ENCODE results near the gene COL23A1.

COL23A1 gene

DNA sequence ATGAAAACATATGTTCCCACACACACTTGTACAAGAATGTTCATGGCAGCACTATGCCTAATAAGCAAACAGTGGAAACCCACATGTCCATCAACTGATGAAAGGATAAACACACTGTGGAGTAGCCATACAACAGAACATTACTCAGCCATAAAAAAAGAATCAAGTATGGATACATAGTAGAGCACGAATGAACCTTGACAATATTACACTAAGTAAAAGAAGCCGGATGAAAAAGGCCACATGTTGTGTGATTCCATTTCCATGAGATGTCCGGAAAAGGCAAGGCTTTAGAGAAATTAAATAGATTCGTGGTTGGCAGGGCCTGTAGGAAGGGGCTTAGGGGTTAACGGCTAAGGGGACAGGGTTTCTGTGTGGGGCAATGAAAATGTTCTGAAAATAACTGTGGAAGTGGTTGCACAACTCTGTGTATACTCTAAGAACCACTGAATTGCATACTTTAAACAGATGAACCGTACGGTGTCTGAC is 51.4 kb downstream of the COL23A1 start:
- in situ Hi-C loops (cut with MboI; ENCODE audit: low pct_unique_long_range_greater_than_20kb, low sequenced_read_pairs) = no loop called here
- no peak for DNase-seq

DNA sequence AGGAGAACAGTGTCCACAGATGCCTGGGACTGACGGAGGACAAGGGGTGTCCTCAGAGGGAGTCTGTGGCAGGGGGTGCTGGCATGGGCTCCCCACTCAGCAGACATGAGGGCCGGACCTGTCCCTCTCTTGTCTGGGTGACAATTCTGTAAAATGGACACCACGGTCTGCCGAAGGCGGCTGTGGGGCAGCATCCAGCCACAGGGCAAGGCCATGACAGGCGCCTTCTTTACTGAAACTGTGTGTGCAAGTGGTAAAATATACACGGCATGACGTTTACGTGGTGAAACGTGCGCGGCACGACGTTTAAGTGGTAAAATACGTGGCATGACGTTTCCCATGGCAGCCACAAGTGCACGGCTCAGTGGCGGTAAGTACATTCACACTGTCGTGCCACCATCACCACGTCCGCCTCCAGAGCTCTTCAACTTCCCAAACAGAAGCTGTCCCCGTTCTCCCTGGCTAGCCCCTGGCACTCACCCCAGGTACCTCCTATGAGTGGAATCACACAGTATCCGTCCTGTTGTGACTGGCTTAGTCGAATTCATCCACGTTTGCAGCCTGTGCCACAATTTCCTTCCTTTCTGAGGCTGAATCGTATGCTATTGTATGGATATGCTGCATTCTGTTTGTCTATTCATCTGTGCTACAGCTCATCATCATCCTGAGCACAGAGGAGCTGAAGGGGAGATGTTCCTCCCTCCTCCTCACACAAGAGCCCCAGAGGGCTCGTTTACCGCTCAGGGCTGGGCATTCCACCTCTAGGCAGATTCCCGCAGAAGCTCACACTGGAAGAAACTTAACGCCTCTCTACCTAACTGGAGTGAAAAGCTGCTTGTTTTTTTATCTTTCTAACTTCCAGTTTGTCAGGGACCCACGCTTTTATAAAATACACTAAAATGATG is 52.5 kb downstream of the COL23A1 start:
- DNase-seq = no peak
- in situ Hi-C loops (cut with MboI; ENCODE audit: low pct_unique_long_range_greater_than_20kb, low sequenced_read_pairs) = no loop called here

DNA sequence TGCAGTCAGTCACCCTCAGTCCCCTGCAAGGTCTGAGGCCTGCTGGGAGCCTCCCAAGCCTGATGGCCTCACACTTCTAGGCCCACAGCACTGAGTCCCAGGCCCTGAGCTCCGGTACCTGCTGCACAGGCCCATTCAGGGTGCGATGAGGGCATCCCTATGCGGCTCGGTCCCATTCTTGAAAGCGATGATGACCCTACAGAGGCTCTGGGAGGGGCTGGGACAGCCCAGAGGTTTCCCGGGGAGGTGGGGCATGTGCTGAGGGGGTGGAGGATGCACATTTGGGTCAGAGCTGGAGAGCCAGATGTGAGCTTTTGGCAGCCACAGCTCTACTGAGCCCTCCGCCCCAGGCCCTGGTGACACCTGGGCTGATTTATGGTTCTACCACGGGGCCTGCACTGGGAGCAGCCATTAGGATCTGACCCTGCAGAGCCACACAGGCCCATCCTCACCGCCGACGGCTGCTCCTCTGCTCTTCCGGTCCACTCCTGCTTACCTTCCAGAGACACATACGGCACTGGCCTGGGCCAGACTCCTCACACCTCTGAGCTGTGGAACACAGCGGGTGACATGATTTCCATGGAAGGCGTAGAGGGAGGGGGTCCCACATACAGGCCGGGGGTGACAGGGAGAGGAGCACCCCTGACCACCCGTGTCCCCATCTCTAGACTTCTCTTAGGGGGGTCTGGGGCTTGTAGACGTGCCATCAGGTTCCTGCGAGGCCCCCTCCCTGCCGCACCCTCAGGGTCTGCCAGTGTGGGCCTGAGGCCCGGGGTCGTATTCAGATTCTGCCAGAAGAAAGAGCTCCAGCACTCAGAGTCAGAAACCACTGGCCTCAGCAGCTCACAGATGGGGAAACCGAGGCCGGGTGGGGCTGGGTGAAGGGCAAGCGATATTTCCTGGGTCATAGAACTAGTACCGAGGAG is 53.4 kb downstream of the COL23A1 start:
- DNase-seq = no peak
- in situ Hi-C loops (cut with MboI; ENCODE audit: low pct_unique_long_range_greater_than_20kb, low sequenced_read_pairs) = no loop called here

- no peak for DNase-seq
- in situ Hi-C loops (cut with MboI; ENCODE audit: low pct_unique_long_range_greater_than_20kb, low sequenced_read_pairs) = no loop called here
These were observed 54.7 kb downstream of the COL23A1 start for GRCh38 chr5:178535299-178536175.

GRCh38 chr5:178533136-178533535 is 57.1 kb downstream of the COL23A1 start:
- no peak for DNase-seq
- in situ Hi-C loops (cut with MboI; ENCODE audit: low pct_unique_long_range_greater_than_20kb, low sequenced_read_pairs) = no loop called here

DNA sequence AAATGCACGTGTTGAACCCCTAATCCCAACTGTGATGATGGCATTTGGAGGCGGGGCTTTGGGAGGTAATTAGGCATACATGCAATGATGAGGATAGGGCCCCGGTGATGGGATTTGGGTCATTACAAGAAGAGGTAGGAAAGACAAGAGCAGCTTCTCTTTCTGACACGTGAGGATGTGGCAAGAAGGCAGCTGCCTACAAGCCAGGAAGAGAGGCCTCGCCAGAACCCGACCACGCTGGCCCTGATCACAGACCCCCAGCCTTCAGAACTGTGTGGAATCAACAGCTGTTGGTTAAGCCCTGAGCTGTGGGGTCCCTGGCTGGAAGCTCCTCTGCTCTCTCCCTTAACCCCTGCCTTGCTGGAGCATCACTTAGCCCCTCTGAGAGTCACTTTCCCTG is 57.5 kb downstream of the COL23A1 start:
- no peak for DNase-seq
- in situ Hi-C loops (cut with MboI; ENCODE audit: low pct_unique_long_range_greater_than_20kb, low sequenced_read_pairs) = no loop called here

- in situ Hi-C loops (cut with MboI; ENCODE audit: low pct_unique_long_range_greater_than_20kb, low sequenced_read_pairs) = no loop called here
- no peak for DNase-seq
These were observed 58.0 kb downstream of the COL23A1 start for GRCh38 chr5:178532236-178532635.

DNA sequence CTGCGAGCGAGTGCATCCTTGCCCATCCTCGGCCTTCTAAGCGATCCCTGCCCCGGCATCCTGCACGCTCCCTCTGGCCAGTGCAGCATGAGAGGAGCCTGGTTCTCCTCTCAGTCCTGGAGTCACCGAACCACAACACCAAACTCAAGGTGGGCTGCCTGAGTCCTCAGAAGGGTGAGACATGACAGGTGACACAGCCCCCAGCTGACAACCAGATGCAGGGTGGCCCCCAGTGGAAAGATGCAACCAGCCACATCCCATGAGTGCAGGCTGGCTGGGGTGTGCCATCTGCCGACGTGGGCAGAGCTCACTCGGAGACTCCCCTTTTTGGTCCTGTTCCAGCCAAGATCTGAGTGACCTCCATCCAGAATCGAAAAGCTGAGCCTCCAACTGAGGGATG is 58.4 kb downstream of the COL23A1 start:
- in situ Hi-C loops (cut with MboI; ENCODE audit: low pct_unique_long_range_greater_than_20kb, low sequenced_read_pairs) = no loop called here

DNA sequence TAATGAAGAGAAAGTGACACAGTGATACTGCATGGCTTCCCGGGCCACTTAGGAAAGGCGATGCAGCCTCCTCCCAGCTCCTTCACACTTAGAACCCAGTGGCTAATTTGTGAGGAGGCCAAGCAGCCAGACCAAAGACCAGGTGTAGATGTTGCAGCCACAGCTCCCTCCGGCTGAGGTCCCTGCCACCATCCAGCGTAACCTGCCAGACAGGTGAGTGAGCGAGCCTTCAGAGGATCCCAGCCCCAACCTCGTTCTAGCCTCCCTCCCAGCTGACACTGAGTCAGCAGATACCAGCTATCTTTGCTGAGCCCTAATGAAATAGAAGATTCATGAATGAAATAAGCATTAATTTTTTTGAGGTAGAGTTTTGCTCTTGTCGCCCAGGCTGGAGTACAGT is 59.7 kb downstream of the COL23A1 start:
- in situ Hi-C loops (cut with MboI; ENCODE audit: low pct_unique_long_range_greater_than_20kb, low sequenced_read_pairs) = no loop called here
- no peak for DNase-seq

More for the DNA sequence above, 58.4 kb downstream of the COL23A1 start:
- DNase-seq = no peak

- no peak for DNase-seq
- in situ Hi-C loops (cut with MboI; ENCODE audit: low pct_unique_long_range_greater_than_20kb, low sequenced_read_pairs) = no loop called here
These were observed 61.1 kb downstream of the COL23A1 start for GRCh38 chr5:178529080-178529479.

- in situ Hi-C loops (cut with MboI; ENCODE audit: low pct_unique_long_range_greater_than_20kb, low sequenced_read_pairs) = no loop called here
- DNase-seq = no peak
These were observed 62.5 kb downstream of the COL23A1 start for GRCh38 chr5:178527458-178528307.

- in situ Hi-C loops (cut with MboI; ENCODE audit: low pct_unique_long_range_greater_than_20kb, low sequenced_read_pairs) = no loop called here
- no peak for DNase-seq
These were observed 63.3 kb downstream of the COL23A1 start for GRCh38 chr5:178526773-178527457.

DNA sequence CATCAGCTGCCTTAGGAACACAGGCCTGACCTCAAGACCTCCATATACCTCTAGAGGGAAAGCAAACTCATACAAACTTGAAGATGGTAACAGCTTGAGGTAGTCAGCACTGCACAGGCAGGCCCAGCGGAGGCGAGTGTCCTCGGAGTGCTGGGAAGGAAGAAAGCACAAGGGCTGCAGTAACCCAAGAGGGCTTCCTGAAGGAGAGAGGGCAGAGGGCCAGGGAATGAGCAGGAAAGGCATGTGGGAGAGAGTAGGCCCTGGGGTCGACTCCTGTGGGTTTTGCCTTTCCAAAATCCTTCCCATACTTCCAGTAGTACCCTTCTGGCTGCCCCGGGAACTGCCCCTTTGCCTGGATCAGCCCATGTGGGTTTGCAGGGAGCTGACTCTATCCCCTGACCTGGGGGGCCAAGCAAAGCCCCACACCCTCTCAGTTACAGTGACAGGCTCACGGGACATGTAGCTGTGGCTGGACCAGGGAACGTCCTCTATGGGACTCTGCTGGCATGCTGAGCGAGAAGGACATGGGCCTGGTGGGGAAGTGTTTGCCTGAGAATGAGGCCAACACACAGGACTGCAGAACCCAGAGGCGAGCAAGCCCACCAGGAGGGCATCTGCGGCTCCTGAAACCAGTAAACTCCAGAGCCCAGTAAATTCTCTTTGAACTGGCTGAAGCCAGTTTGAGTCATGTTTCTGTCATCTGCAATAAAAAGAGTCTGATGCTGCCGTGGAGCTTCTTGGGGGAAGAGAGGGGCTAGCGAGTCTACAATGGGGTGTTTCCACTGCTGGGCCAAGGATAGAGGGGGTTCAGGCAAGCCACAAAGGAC is 64.1 kb downstream of the COL23A1 start:
- in situ Hi-C loops (cut with MboI; ENCODE audit: low pct_unique_long_range_greater_than_20kb, low sequenced_read_pairs) = no loop called here
- no peak for DNase-seq

DNA sequence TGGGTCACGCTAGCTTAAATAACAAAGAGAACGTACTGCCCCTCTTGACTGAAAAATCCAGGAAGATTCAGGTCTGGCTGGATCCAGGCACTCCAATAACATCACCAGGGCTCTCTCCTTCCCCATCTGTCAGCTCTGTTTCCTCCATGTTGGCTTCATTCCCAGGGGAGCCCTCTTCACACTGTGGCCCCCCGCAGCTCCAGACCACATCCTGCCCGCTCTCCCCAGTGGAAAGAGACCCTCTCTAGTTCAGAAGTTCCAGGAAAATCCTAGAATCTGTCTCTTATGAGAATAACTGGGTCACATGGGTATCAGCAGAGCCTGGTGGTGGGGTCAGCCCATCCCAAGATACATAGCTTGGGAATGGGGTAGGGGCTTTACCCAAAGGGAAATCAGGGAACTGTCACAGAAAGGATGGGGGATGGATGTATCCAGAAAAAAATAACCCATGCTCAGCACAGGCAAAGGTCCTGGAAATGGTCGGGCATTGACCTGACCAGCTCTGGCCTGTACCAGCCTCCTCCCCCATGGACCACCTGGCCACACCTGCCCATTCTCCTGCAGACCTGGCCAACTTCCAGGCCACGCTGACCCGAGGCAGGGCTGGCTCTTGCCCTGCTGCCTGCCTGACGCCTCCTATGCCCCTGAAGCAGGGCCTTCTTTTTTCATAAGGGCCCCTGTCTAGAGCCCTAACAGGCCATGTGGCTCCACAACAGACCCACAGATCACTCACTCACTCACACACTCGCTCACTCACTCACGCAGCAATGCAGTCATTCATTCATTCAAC is 65.9 kb downstream of the COL23A1 start:
- in situ Hi-C loops (cut with MboI; ENCODE audit: low pct_unique_long_range_greater_than_20kb, low sequenced_read_pairs) = no loop called here
- no peak for DNase-seq

- DNase-seq = no peak
- in situ Hi-C loops (cut with MboI; ENCODE audit: low pct_unique_long_range_greater_than_20kb, low sequenced_read_pairs) = no loop called here
These were observed 67.8 kb downstream of the COL23A1 start for GRCh38 chr5:178522361-178522760.

- no peak for DNase-seq
- in situ Hi-C loops (cut with MboI; ENCODE audit: low pct_unique_long_range_greater_than_20kb, low sequenced_read_pairs) = no loop called here
These were observed 69.3 kb downstream of the COL23A1 start for GRCh38 chr5:178520851-178521250.

Measured in KBM-7 (cell line).